GM21576 (cell line): ENCODE data around the gene RNF32.
"Not testable (repeated sequence)": the region's sequence is repeated elsewhere in the genome, so short reads cannot be mapped to it uniquely, and the experiment has no call there.

ENCODE experiments used
- ATAC-seq: cut with Tn5 transposase; IDR thresholded peaks from one replicate; pipeline ENCODE4 v1.9.1; 2021; ENCODE audit warnings: mild to moderate bottlenecking, moderate library complexity; ENCODE audit not compliant: unreplicated experiment

Gene RNF32

GRCh38 chr7:156640949-156641485, 443 bp downstream of the RNF32 start:
- peak; percentile 55 for ATAC-seq

- no peak for ATAC-seq
Measured at GRCh38 chr7:156642306-156643045, 1.9 kb downstream of the RNF32 start.

- ATAC-seq = not testable (repeated sequence)
Measured at GRCh38 chr7:156647330-156647729, 6.8 kb downstream of the RNF32 start.

- ATAC-seq = no peak
Measured at GRCh38 chr7:156650042-156650441, 9.5 kb downstream of the RNF32 start.

- ATAC-seq = no peak
Measured at GRCh38 chr7:156651474-156651873, 10.9 kb downstream of the RNF32 start.

GRCh38 chr7:156652886-156653568, 12.5 kb downstream of the RNF32 start:
- ATAC-seq = no peak

- no peak for ATAC-seq
Measured at GRCh38 chr7:156654511-156655234, 14.1 kb downstream of the RNF32 start.

- ATAC-seq = no peak
Measured at GRCh38 chr7:156655251-156655650, 14.7 kb downstream of the RNF32 start.

- no peak for ATAC-seq
Measured at GRCh38 chr7:156655983-156656382, 15.4 kb downstream of the RNF32 start.

GRCh38 chr7:156656598-156656997, 16.0 kb downstream of the RNF32 start:
- peak; percentile 42 for ATAC-seq

GRCh38 chr7:156657681-156658080, 17.1 kb downstream of the RNF32 start:
- ATAC-seq = no peak

- ATAC-seq = no peak
Measured at GRCh38 chr7:156659203-156659602, 18.6 kb downstream of the RNF32 start.

- ATAC-seq = no peak
Measured at GRCh38 chr7:156659961-156660360, 19.4 kb downstream of the RNF32 start.

- ATAC-seq = no peak
Measured at GRCh38 chr7:156661637-156662036, 21.1 kb downstream of the RNF32 start.

GRCh38 chr7:156662277-156662676, 21.7 kb downstream of the RNF32 start:
- ATAC-seq = no peak

- no peak for ATAC-seq
Measured at GRCh38 chr7:156665101-156665500, 24.5 kb downstream of the RNF32 start.

GRCh38 chr7:156666368-156667109, 26.0 kb downstream of the RNF32 start:
- ATAC-seq = no peak

GRCh38 chr7:156667110-156667426, 26.5 kb downstream of the RNF32 start:
- ATAC-seq = no peak

GRCh38 chr7:156668130-156668741, 27.7 kb downstream of the RNF32 start:
- ATAC-seq = no peak

GRCh38 chr7:156669035-156669828, 28.7 kb downstream of the RNF32 start:
- no peak for ATAC-seq
